Caco-2 (cell line): ENCODE results near the gene MET. TPM values are rescaled to one million over a fixed set of nuclear protein-coding genes. Genes with fewer than 3 reads are reported as not detected.

Experiments used
- BruUV-seq: library from RNA; stranded (reverse); fragments of 400-500 nt; replicated peaks from 2 replicates; lab custom pipeline; 2021; lab: Mats Ljungman, UMichigan
- CTCF ChIA-PET: fragments of 300-600 bp; sonication (Branson Sonifier 250); formaldehyde crosslinking; loops from one replicate; lab custom pipeline; 2022; ENCODE audit warnings: antibody characterized with exemption; lab: Charles Lee
- POLR2A ChIA-PET: fragments of 300-600 bp; sonication (Branson Sonifier 250); formaldehyde crosslinking; loops from one replicate; lab custom pipeline; 2022; ENCODE audit warnings: antibody characterized with exemption; lab: Charles Lee
- DNase-seq, 2 experiments: peaks; one replicate each; pipeline versions ENCODE4 v3.0.0 to v3.0.0-alpha.2; 2020 to 2022
- H3K27me3 ChIP-seq: replicated peaks from 2 replicates; pipeline ENCODE4 v1.6.0; 2011; ENCODE audit warnings: low read length; ENCODE audit not compliant: control insufficient read depth, insufficient read depth
- H3K36me3 ChIP-seq: 2 replicates; pipeline ENCODE4 v1.5.1; 2011; ENCODE audit warnings: low read length; ENCODE audit not compliant: control insufficient read depth, insufficient read depth
- H3K4me1 ChIP-seq: fragments of 250-450 bp; sonication (Bioruptor Pico); 2 replicates; pipeline ENCODE4 v1.5.1; 2020; ENCODE audit warnings: mild to moderate bottlenecking
- H3K4me3 ChIP-seq: 2 replicates; pipeline ENCODE4 v1.5.1; 2011; ENCODE audit warnings: low read depth, mild to moderate bottlenecking, control low read depth, low read length
- H3K9me3 ChIP-seq: fragments of 250-450 bp; sonication (Bioruptor Pico); 2 replicates; pipeline ENCODE4 v1.5.1; 2020; ENCODE audit warnings: mild to moderate bottlenecking, moderate library complexity
- H3K27ac Mint-ChIP-seq: one replicate; pipeline ENCODE4 v1.8.0; 2022; ENCODE audit warnings: mixed read lengths; ENCODE audit not compliant: unreplicated experiment
- H3K27me3 Mint-ChIP-seq: one replicate; pipeline ENCODE4 v1.8.0; 2022; ENCODE audit warnings: mixed read lengths; ENCODE audit not compliant: insufficient read depth, unreplicated experiment
- H3K36me3 Mint-ChIP-seq: one replicate; pipeline ENCODE4 v1.8.0; 2022; ENCODE audit warnings: mild to moderate bottlenecking, mixed read lengths; ENCODE audit not compliant: insufficient read depth, unreplicated experiment
- H3K4me1 Mint-ChIP-seq: one replicate; pipeline ENCODE4 v1.8.0; 2022; ENCODE audit warnings: low read depth, mixed read lengths; ENCODE audit not compliant: unreplicated experiment
- H3K4me3 Mint-ChIP-seq: one replicate; pipeline ENCODE4 v1.8.0; 2022; ENCODE audit warnings: mild to moderate bottlenecking, moderate library complexity, mixed read lengths; ENCODE audit not compliant: unreplicated experiment
- H3K9me3 Mint-ChIP-seq: one replicate; pipeline ENCODE4 v1.8.0; 2022; ENCODE audit warnings: mixed read lengths; ENCODE audit not compliant: unreplicated experiment
- intact Hi-C: fragments of 100-400 bp; cut with micrococcal nuclease; formaldehyde crosslinking; loops from one replicate; pipeline ENCODE4 v1.10.0; 2022; ENCODE audit not compliant: unreplicated experiment
- total RNA-seq: library from RNA; stranded (reverse); gene quantifications from 2 replicates; pipeline ENCODE4 v1.2.3, GENCODE V29; 2022
- TF ChIP-seq, protein P1 (sequence below), 2 experiments: fragments of 200-600 bp in 1 of 2; IDR thresholded peaks; 1 replicate in 1 of 2; 2 replicates in 1 of 2; pipeline versions ENCODE4 v1.5.1 to v1.8.0; 2011 to 2022; ENCODE audit warnings: antibody characterized with exemption in 1 of 2, control low read depth in 1 of 2, inconsistent platforms in 1 of 2, low read depth in 1 of 2, low read length in 1 of 2, mild to moderate bottlenecking in 1 of 2, moderate library complexity in 1 of 2; ENCODE audit not compliant: insufficient read depth in 1 of 2, severe bottlenecking in 1 of 2, unreplicated experiment in 1 of 2

The MET gene
- total RNA-seq, 1 experiment from 2014 or later, result 82.9 TPM

DNA sequence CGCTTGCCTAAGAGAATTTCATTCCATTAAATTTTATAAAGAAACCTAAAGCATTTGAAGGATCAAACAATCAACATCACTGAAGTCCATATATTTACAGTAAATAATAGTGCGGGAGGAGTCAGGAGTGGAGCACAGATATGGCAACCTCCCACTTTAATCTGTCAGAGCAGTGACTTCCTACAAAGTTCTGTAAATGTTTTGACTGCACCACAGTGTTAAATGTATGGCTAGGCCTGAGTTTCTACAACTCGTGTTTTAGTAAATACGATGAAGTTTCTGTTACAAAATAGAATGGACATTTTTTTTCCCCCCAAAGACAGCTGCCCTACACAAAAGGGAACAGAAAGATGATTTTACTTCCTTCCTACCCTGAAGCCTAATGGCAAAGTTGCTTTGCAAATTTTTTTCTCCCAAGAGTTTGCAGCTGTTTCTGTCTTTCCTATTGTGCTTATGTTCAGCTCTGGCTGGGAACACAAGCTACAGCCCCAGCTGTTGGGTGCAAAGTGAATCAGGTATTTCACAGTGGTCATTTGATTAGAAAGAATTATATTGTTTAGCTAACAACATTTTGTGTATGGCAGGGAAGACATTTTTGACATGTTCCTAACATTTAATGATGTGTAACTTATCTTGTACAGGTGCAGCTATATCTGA, 62.1 kb downstream of the MET start:
- H3K27me3 Mint-ChIP-seq, result no peaks in the 10 kb centered on the region
- Histone ChIP-seq H3K36me3 (peaks cover 2% of the 10 kb centered on the region), H3K27me3 (no peaks in the 10 kb centered on the region), H3K4me3 (no peak overlapping the region), H3K9me3 (no peaks in the 10 kb centered on the region), H3K4me1 (peaks cover 22% of the 10 kb centered on the region)
- CTCF ChIA-PET, result no interaction called here
- POLR2A ChIA-PET, result no interaction called here
- H3K9me3 Mint-ChIP-seq, result no peaks in the 10 kb centered on the region
- no peak for DNase-seq
- peaks cover 44% of the 10 kb centered on the region for H3K4me1 Mint-ChIP-seq
- peaks cover 52% of the 10 kb centered on the region for H3K36me3 Mint-ChIP-seq
- intact Hi-C loops, result no loop called here
- no peak overlapping the region for H3K27ac Mint-ChIP-seq
- TF ChIP-seq, protein P1, sequence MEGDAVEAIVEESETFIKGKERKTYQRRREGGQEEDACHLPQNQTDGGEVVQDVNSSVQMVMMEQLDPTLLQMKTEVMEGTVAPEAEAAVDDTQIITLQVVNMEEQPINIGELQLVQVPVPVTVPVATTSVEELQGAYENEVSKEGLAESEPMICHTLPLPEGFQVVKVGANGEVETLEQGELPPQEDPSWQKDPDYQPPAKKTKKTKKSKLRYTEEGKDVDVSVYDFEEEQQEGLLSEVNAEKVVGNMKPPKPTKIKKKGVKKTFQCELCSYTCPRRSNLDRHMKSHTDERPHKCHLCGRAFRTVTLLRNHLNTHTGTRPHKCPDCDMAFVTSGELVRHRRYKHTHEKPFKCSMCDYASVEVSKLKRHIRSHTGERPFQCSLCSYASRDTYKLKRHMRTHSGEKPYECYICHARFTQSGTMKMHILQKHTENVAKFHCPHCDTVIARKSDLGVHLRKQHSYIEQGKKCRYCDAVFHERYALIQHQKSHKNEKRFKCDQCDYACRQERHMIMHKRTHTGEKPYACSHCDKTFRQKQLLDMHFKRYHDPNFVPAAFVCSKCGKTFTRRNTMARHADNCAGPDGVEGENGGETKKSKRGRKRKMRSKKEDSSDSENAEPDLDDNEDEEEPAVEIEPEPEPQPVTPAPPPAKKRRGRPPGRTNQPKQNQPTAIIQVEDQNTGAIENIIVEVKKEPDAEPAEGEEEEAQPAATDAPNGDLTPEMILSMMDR (IDR thresholded peaks at IDR 0.05; ENCODE audit: insufficient read depth in 1 of 2, low read depth in 1 of 2, low read length in 1 of 2, severe bottlenecking in 1 of 2, unreplicated experiment in 1 of 2), result no peak
- no peak overlapping the region for H3K4me3 Mint-ChIP-seq
- no TSS peak for BruUV-seq

GRCh38 chr7:116734710-116735109, 62.7 kb downstream of the MET start:
- ChIA-PET POLR2A (no interaction called here), CTCF (no interaction called here)
- Histone ChIP-seq H3K9me3 (no peaks in the 10 kb centered on the region), H3K36me3 (peaks cover 2% of the 10 kb centered on the region), H3K27me3 (no peaks in the 10 kb centered on the region), H3K4me1 (peaks cover 22% of the 10 kb centered on the region), H3K4me3 (no peak overlapping the region)
- Mint-ChIP-seq H3K27me3 (no peaks in the 10 kb centered on the region), H3K27ac (no peak overlapping the region), H3K9me3 (no peaks in the 10 kb centered on the region), H3K4me3 (no peak overlapping the region), H3K36me3 (peaks cover 58% of the 10 kb centered on the region), H3K4me1 (peaks cover 39% of the 10 kb centered on the region)
- DNase-seq, result no peak
- no TSS peak for BruUV-seq
- intact Hi-C loops, result no loop called here
- TF ChIP-seq, protein P1 (IDR thresholded peaks at IDR 0.05; ENCODE audit: insufficient read depth in 1 of 2, low read depth in 1 of 2, low read length in 1 of 2, severe bottlenecking in 1 of 2, unreplicated experiment in 1 of 2), result no peak

DNA sequence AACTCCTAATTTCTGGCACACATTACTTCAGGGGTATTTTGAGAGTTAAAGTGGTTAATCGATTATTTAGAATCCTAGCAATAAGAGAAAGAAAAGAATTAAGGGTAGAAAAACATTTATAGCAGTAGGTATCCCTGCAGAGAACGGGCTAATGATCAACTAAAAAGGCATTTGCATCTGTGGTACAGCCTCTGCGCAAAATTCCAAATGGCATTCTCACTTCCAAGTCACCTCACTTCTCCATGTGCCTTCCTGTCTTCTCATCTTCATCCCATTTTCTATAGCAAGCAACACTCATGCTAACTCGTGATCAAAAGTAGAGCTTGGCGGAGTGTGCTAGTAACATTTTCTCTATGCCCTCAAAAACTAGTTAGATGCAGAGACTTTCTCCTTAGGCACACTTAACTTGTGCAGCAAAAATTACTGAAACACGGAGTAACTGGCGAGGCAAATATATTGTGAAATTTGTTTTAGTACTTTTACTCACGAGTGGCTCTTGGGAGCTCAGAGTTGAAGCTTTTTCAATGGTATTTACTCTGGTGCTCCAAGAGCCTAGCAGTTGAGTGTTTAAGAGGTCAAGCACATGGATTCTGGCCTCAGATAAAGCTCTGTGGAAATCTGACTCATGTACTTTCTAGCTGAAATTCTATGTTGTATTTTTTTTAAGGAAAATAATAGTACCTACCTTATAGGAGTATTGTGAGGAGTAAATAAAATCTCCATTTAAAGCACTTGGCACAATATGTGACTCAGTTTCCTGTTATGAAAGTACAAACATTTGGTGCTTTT, 65.1 kb downstream of the MET start:
- DNase-seq, result no peak
- H3K9me3 Mint-ChIP-seq, result no peaks in the 10 kb centered on the region
- peaks cover 76% of the 10 kb centered on the region for H3K36me3 Mint-ChIP-seq
- peaks cover 25% of the 10 kb centered on the region for H3K4me1 Mint-ChIP-seq
- no peak overlapping the region for H3K27ac Mint-ChIP-seq
- BruUV-seq, result no TSS peak
- no peak overlapping the region for H3K4me3 Mint-ChIP-seq
- Histone ChIP-seq H3K9me3 (no peaks in the 10 kb centered on the region), H3K27me3 (no peaks in the 10 kb centered on the region), H3K4me1 (peaks cover 5% of the 10 kb centered on the region; the same call in 1 of the 2 replicates), H3K4me3 (no peak overlapping the region), H3K36me3 (peaks cover 2% of the 10 kb centered on the region)
- intact Hi-C loops, result no loop called here
- ChIA-PET POLR2A (no interaction called here), CTCF (no interaction called here)
- TF ChIP-seq, protein P1 (IDR thresholded peaks at IDR 0.05; ENCODE audit: insufficient read depth in 1 of 2, low read depth in 1 of 2, low read length in 1 of 2, severe bottlenecking in 1 of 2, unreplicated experiment in 1 of 2), result no peak
- H3K27me3 Mint-ChIP-seq, result no peaks in the 10 kb centered on the region
